ENCODE results near the gene RHPN2. TPM values are rescaled to one million over a fixed set of nuclear protein-coding genes. Genes with fewer than 3 reads are reported as not detected.
"Not testable (repeated sequence)": the region's sequence is repeated elsewhere in the genome, so short reads cannot be mapped to it uniquely, and the experiment has no call there.

Gene RHPN2
- total RNA-seq, 1 experiment from 2014 or later = 92.1 TPM

- in situ Hi-C loops (cut with HindIII; ENCODE audit: low pct_unique_long_range_greater_than_20kb, low sequenced_read_pairs) = no loop called here
- DNase-seq (ENCODE audit: low read depth) = no peak
These were observed 25.5 kb downstream of the RHPN2 start for GRCh38 chr19:33039108-33039599.

DNA sequence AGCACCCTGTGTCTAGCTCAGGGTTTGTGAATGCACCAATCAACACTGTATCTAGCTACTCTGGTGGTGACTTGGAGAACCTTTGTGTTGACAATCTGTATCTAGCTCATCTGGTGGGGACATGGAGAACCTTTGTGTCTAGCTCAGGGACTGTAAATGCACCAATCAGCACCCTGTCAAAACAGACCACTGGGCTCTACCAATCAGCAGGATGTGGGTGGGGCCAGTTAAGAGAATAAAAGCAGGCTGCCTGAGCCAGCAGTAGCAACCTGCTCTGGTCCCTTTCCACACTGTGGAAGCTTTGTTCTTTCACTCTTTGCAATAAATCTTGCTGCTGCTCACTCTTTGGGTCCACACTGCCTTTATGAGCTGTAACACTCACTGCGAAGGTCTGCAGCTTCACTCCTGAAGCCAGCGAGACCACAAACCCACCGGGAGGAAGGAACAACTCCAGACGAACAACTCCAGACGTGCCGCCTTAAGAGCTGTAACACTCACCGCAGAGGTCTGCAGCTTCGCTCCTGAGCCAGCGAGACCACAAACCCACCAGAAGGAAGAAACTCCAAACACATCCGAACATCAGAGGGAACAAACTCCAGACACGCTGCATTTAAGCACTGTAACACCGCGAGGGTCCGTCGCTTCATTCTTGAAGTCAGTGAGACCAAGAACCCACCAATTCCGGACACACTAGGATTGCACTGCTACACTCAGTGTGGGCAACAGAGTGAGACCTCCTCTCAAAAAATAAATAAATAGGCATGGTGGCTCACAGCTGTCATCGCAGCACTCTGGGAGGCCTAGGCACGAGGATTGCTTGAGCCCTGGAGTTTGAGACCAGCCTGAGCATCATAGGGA, 27.3 kb downstream of the RHPN2 start:
- DNase-seq (ENCODE audit: low read depth); in situ Hi-C loops (cut with HindIII; ENCODE audit: low pct_unique_long_range_greater_than_20kb, low sequenced_read_pairs): not testable (repeated sequence)

- in situ Hi-C loops (cut with HindIII; ENCODE audit: low pct_unique_long_range_greater_than_20kb, low sequenced_read_pairs); DNase-seq (ENCODE audit: low read depth): not testable (repeated sequence)
These were observed 28.1 kb downstream of the RHPN2 start for GRCh38 chr19:33036370-33037167.

DNA sequence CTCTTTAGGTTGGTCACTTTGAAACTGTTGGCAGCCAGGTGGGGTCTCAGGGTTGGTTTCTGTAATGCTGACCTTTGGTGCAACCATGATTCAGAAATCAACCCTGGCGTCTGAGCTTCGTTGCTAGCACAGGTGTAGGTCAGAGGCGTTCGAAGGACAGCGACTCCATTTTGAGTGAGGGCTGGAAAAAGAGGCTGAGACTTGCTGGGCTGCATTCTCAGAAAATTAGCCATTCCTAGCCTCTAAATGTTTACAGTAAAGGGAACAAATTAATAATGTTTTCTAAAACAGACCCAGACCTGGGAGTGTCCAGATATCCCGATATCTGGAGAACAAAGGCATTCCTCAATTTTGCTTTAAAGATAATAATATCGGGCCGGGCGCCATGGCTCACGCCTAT, 29.2 kb downstream of the RHPN2 start:
- in situ Hi-C loops (cut with HindIII; ENCODE audit: low pct_unique_long_range_greater_than_20kb, low sequenced_read_pairs) = no loop called here
- no peak for DNase-seq (ENCODE audit: low read depth)

GRCh38 chr19:33032218-33032781, 32.4 kb downstream of the RHPN2 start:
- in situ Hi-C loops (cut with HindIII; ENCODE audit: low pct_unique_long_range_greater_than_20kb, low sequenced_read_pairs) = no loop called here
- no peak for DNase-seq (ENCODE audit: low read depth)

- in situ Hi-C loops (cut with HindIII; ENCODE audit: low pct_unique_long_range_greater_than_20kb, low sequenced_read_pairs) = no loop called here
- no peak for DNase-seq (ENCODE audit: low read depth)
These were observed 34.9 kb downstream of the RHPN2 start for GRCh38 chr19:33029746-33030303.

- in situ Hi-C loops (cut with HindIII; ENCODE audit: low pct_unique_long_range_greater_than_20kb, low sequenced_read_pairs); DNase-seq (ENCODE audit: low read depth): not testable (repeated sequence)
These were observed 38.1 kb downstream of the RHPN2 start for GRCh38 chr19:33026602-33027001.

- DNase-seq (ENCODE audit: low read depth); in situ Hi-C loops (cut with HindIII; ENCODE audit: low pct_unique_long_range_greater_than_20kb, low sequenced_read_pairs): not testable (repeated sequence)
These were observed 39.0 kb downstream of the RHPN2 start for GRCh38 chr19:33025468-33026238.

DNA sequence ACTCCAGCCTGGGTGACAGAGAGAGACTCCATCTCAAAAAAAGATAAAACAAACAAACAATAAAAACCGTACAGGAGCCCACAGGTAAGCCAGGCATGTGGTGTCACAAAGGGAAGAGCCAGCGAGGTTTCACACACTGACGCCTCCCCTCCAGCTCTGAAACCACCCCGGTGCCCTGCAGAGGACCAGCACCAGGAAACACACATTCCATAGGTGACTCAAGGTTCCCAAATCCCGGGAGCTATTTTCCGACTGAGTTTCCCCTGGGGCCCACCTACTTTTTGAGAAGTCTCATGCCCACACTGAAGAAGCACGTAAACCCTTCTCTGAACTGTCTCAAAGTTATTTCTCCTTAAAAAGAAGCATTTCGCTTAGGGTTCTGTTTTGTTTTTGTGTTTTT, 40.3 kb downstream of the RHPN2 start:
- in situ Hi-C loops (cut with HindIII; ENCODE audit: low pct_unique_long_range_greater_than_20kb, low sequenced_read_pairs) = no loop called here
- DNase-seq (ENCODE audit: low read depth) = no peak

DNA sequence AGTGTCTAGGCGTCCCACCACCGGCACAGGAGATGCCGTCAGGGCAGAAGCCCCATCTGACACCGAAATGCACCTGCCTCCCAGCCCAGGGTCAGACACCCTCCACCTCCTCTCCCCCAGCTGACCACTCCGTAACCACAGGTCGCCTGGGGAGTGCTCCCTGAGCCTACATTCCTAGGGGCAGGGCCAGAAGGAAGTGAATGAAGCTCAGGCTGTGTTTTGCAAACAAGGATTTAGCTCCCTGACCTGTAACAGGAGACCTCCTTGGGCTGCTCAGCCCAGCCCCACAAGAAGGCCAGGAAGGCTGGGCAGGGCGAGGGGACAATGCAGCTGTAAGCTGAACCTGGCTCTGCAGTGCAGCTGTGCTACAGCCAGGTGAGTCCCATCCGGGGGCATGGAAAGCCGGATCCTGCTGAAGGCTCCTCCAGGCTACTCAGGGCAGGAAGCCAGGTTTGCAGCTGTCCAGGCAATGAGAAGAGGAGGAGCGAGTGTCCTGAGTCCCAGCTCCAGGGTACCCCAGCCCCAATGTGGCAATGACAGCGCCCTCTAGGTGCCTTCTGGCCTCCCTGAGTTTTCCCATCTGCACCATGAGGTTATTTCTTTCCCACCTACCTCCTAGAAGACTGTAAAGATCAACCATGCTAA, 42.1 kb downstream of the RHPN2 start:
- in situ Hi-C loops (cut with HindIII; ENCODE audit: low pct_unique_long_range_greater_than_20kb, low sequenced_read_pairs) = no loop called here
- no peak for DNase-seq (ENCODE audit: low read depth)

DNA sequence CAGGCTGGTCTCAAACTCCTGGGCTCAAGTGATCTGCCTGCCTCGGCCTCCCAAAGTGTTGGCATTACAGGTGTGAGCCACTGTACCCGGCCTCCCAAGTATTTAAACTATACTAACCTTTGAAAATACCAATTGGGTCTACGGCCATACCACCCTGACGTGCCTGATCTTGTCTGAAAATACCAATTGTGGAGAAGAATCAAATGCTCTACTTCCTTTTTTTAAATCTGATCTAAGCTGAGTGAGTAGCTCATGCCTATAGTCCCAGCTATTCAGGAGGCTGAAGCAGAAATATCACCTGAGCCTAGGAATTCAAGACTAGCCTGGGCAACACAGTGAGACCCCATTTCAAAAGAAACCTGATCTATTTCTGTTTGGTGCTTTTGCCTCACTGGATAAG, 53.8 kb downstream of the RHPN2 start:
- DNase-seq (ENCODE audit: low read depth); in situ Hi-C loops (cut with HindIII; ENCODE audit: low pct_unique_long_range_greater_than_20kb, low sequenced_read_pairs): not testable (repeated sequence)

DNA sequence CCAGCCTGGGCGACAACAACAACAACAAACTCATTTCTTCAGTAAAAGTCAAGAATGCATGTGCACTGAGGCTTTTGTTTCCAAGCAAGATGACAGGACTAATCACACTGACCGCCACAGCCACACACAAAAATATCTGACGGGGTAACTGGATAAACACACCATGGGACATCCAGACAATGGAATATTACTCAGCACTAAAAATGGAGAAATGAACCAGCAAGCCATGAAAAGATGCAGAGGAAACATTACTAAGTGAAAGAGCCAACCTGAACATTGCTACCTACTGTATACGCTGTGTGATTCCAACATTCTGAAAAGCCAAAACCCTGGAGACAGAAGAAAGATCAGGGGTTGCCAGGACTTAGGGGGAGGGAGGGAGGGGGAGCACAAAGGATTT, 56.0 kb downstream of the RHPN2 start:
- no peak for DNase-seq (ENCODE audit: low read depth)
- in situ Hi-C loops (cut with HindIII; ENCODE audit: low pct_unique_long_range_greater_than_20kb, low sequenced_read_pairs) = no loop called here

DNA sequence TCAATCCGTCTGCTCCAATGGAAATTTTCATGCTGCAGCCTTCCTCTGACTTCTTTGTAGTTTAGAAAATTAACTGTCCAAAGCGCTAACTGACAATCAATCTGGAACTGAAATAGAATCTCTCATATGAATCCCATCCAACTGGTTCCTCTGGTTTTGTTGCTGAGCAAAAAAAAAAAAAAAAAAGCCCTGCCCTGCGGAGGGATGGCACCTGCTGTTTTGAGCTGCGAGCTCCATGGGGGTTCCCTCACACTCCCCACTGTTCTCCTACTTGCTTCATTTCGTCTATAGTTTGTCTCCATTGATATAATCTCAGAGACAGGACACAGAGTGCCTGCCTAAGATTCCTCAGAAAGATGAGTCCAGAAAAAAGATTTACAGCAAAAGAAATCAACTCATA, 59.2 kb downstream of the RHPN2 start:
- no peak for DNase-seq (ENCODE audit: low read depth)
- in situ Hi-C loops (cut with HindIII; ENCODE audit: low pct_unique_long_range_greater_than_20kb, low sequenced_read_pairs) = no loop called here

DNA sequence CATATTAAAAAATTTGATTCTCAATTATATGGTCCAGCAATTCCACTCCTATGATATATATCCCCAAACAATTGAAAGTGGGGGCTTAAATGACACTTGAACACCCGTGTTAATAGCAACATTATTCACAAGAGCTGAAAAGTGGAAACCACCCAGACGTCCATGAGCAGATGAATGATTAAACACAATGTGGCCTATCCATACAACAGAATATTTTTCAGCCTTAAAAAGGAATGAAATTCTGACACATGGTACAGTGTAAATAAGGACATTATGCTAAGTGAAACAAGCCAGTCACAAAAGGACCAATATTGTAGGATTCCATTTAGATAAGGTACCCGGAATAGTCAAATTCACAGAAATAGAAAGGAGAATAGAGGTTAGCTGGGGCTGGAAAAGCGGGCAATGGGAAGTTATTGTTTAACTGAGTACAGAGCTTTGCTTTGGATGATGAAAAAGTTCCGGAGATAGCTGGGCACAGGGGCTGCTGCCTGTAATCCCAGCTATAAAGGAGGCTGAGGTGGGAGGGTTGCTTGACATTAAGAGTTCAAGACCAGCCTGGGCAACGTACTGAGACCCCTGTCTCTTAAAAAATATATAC, 61.2 kb downstream of the RHPN2 start:
- in situ Hi-C loops (cut with HindIII; ENCODE audit: low pct_unique_long_range_greater_than_20kb, low sequenced_read_pairs) = not testable (repeated sequence)

DNA sequence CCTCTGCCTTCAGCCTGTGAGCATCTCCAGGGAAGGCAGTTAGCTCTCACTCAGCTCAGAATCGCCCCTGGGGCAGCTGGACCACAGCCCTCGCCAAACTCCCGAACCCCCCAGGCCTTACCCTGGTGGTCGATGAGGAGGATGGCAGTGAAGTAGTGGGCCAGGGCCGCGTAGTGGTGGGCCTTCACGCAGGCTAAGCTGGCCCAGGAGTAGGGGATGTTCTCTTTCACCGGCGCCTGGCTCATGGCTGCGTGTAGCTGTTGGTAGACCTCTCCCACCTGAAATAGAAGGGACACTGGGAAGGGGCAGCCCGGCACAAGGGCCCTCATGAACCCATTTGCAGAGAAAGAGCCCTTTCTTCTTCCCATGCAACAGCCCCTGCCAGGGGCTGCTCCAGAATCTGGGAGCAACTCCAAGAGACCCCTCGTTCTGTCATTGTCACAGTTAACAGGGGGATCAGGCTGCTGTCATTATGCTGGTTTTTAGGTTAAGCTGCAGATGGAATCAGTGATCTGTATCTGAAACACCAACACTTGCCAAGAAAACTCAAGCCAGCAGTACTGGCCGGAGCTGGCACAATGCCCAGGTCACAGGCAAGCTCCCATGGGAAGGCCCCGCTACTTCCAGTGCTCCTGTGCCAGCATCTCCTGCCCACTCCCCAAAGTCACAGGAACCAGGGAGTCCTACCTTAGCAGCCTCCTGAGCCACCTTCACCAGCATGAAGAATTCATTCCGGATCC, 62.4 kb downstream of the RHPN2 start:
- DNase-seq (ENCODE audit: low read depth) = peak; percentile 61
- in situ Hi-C loops (cut with HindIII; ENCODE audit: low pct_unique_long_range_greater_than_20kb, low sequenced_read_pairs) = not testable (repeated sequence)

More for the DNA sequence above, 61.2 kb downstream of the RHPN2 start:
- peak; percentile 58 for DNase-seq (ENCODE audit: low read depth)

GRCh38 chr19:33000910-33001309, 63.8 kb downstream of the RHPN2 start:
- in situ Hi-C loops (cut with HindIII; ENCODE audit: low pct_unique_long_range_greater_than_20kb, low sequenced_read_pairs) = no loop called here
- DNase-seq (ENCODE audit: low read depth) = no peak

All from Caki2 (cell line).